ENCODE measurements around the gene VEPH1.

VEPH1 gene

DNA sequence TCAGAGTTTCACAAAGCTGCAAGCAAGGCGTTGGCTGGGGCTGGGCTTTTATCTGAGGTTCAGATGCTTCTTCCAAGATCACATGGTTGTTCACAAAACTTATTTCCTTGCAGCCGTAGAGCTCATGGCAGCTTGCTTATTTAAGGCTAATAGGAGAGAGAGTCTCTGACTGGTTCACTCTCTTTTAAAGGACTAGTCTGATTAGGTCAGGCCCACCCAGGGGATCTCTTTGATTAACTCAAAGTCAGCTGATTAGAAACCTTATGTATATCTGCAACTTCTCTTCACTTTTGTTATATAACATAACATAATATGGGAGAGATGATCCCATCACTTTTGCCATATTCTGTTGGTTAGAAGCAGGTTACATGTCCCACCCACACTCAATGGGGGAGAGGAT is 243.4 kb downstream of the VEPH1 start:
- DNase-seq (ENCODE audit: low read depth), result no peak

DNA sequence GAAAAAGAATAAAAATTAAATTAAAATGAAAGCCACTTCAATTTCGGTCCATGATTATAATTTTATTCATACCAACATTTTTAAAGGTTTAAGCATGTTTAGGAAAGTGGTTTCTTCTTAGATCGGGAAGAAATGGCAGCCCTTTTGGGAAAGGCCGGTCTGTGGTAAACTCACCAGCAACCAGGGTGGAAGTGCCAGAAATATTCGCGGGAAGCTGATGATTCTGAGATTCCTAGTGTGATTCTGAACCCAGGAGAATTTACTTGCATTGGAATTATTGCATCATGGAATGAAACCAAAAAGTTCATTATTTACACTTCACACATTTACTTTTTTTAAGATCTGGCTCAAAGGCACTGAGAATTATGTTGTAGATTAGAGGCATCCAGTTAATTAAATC is 246.1 kb downstream of the VEPH1 start:
- DNase-seq (ENCODE audit: low read depth), result no peak

DNA sequence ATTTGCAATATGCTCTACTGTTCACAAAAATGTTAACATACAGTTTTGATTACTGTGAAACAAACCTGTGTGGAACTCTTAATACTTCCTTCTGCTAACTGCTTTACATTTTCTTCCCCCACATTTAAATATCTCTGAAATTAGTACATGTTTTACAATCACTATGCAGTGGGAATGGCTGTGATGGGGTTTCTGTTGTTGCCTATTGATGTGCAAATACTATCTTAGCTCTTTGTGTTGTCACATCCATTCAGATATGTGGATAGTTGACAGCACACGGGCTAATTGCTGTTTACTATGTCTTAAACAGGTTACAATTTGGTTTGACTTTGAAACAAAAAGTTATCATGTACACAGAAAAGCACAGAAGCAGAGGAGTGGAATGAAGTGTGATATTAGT is 247.4 kb downstream of the VEPH1 start:
- DNase-seq (ENCODE audit: low read depth), result no peak

GRCh38 chr3:157251685-157252084 is 251.5 kb downstream of the VEPH1 start:
- no peak for DNase-seq (ENCODE audit: low read depth)

- no peak for DNase-seq (ENCODE audit: low read depth)
These were observed 253.6 kb downstream of the VEPH1 start for GRCh38 chr3:157249606-157250005.

DNA sequence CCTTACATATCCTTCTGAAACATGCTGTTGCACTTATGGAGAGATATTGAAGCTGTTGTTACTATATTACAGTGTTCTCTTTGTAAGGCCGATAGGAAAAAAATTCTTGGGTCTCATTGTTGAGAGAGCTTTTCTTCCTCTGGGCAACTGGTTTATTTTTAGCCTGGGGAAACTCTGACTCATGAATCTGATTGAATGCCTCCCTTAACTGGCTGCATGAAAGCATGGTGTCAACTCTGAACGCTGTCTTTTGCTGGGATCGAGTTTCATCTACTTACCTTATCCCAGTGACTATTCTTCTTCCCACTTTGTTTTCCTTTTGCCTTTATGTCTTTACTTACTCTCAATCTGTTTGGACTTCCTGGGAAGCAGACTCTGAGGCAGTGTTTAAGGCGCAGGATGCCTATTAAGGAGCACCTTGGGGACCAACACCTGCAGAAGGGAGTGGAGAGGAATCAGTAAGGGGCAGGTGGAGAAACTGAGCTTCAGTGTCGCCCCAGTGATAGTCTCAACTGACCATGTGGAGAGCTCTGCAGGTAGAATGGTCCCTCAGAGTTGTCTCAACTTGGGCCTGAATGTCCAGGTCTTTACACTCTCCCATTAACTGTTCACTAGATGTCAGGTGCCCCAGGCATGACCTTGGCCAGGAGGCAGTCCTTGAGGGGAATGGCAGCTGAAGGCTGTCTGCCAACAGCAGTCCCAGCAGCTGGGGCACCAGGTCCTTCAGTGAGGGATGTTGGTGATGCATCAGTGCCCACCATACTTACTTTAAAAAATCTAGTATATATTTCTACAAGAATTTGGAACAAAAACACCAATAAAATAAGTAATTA is 254.4 kb downstream of the VEPH1 start:
- no peak for DNase-seq (ENCODE audit: low read depth)

DNA sequence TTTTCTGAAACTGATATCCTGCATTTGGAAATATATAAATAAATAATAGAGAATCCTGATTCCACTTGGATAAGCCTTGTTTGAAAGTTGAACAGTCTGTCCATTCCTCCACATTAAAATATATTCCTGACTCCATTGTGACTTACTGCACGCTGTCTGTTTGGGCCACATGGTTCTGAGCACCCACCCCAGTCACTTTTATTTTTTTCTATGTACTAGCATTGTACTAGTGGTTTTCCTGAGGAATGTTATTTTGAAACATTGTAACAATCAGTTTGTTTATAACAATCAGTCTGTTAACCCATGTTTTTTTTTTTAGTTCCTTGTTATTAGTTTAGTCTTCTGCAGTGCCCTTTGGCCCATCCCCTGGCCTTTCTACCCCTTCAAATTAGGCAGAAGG is 255.8 kb downstream of the VEPH1 start:
- DNase-seq (ENCODE audit: low read depth), result no peak

GRCh38 chr3:157242836-157243235 is 260.4 kb downstream of the VEPH1 start:
- no peak for DNase-seq (ENCODE audit: low read depth)

DNA sequence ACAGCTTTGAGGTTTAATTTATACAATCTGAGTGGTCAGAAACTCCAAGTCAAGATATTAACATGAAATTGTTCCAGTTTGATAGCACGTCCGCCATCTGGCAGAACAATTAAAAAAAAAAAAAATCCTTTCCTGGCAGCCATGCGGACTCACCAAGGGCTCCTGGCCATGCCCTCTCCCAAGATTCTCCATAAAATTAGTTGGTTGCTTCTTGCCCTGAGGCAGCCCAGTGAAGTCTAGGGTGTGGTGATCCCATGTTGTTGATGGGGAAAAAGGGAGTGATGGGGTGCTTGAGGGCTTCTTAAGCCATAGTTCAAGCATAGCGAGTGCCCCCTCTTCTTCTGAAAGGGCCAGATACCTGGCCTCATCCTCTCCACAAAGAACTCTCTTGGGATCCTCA is 261.6 kb downstream of the VEPH1 start:
- no peak for DNase-seq (ENCODE audit: low read depth)

DNA sequence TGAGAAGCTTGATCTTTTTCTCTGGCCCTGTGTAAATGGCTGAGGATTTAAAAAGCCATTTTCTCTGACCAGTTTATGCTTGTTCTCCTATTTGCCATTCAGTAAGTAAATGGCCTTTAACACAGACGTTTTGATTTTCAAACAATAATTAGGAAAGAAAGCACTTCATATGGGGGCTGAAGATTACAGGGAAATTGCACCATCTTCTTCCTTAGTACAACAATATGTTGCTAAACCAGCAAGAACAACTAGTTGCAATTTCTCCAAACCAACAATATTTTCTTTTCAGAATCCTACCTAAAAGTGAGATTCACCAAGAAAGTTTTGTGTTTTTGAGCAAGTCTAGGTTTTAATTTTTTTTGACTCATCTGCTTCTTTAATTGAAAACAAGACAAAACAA is 262.8 kb downstream of the VEPH1 start:
- no peak for DNase-seq (ENCODE audit: low read depth)

- peak; percentile 9 for DNase-seq (ENCODE audit: low read depth)
These were observed 264.0 kb downstream of the VEPH1 start for GRCh38 chr3:157239082-157239704.

GRCh38 chr3:157238457-157238856 is 264.8 kb downstream of the VEPH1 start:
- DNase-seq (ENCODE audit: low read depth), result no peak

DNA sequence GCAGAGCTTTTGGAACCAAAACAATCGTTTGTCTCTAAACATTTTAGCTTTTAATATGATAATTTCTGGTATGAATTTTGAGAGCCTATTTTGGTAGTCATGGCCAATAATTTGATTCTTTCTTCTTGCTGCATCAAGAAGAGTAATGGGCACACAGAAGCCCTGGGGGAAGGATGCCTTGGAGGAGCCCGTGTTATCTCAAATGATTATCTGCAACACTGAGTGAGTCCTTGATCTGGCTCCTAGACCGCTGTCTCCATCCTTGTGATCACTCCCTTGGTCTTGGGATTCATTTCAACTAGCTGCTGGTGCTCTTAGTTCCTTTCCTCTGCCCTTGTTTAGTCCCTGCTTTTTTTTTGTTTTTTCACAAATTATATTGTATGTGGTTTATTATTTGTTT is 265.3 kb downstream of the VEPH1 start:
- no peak for DNase-seq (ENCODE audit: low read depth)

- no peak for DNase-seq (ENCODE audit: low read depth)
These were observed 267.9 kb downstream of the VEPH1 start for GRCh38 chr3:157235291-157235690.

DNA sequence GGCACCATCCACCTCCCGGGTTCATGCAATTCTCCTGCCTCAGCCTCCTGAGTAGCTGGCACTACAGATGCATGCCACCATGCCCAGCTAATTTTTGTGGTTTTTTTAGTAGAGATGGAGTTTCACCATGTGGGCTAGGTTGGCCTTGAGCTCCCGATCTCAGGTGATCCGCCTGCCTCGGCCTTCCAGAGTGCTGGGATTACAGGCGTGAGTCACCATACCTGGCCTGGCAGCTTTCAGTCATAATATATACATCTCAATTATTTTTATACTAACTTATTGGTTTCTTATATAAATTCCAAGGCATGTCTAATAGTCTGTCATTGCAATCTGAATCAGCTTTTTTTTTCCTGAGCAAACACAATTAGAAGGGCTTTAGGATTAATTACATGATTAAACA is 269.3 kb downstream of the VEPH1 start:
- no peak for DNase-seq (ENCODE audit: low read depth)

DNA sequence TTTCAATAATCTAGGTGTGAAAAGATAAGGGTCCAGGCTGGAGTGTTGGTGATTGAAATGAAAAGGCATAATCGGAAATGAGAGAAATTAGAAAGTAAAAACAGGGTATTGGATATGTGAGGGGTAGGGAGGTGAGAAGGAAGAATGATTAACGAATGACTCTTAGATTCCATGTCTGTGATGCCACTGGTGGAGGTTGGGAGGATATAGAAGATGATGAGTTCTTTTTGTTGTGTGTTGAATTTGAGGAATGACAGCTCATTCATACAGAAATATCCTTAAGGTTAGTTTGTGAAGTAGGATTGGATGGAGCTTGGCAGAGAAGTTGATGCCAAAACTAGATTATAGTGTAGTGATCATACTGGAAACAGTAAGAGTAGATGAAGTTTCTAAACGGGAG is 271.1 kb downstream of the VEPH1 start:
- no peak for DNase-seq (ENCODE audit: low read depth)

GRCh38 chr3:157231071-157231470 is 272.1 kb downstream of the VEPH1 start:
- DNase-seq (ENCODE audit: low read depth), result no peak

- DNase-seq (ENCODE audit: low read depth), result no peak
These were observed 276.9 kb downstream of the VEPH1 start for GRCh38 chr3:157226173-157226847.

DNA sequence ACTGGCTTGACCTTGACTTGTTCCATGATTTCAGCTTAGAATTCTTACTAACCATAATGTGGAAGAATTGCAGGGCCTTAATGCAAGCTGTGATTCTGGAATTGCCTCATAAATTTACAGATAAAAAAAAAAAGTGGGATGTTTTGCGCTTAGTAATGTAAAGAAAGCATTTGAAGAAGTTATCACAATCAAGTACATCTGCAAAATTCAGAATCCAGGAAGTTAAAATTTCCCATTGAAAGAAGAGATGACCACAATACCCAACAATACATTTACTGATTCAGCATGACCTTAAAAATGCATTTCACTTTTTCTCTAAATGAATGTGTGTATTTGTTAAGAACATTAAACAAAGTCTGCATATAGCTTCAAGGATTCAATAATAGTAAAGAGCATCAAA is 278.2 kb downstream of the VEPH1 start:
- no peak for DNase-seq (ENCODE audit: low read depth)

DNA sequence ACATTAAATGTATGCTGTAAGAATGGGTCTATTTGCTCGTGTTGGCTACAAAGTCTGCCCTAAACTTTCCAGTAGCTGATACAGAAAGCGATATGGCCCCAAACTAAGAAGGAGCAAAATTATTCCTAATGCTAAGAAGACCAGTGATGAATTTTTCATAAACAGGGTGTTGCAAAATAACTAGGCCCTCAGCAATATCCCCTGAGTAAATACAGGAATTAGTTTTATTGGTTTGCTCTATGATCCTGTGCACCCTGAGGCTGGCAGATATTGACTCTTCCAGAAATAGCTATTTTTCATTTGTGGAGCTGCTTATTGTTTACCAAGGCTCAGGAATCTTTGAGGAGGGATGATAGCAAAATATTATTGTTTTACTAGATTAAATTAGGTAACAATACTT is 282.3 kb downstream of the VEPH1 start:
- no peak for DNase-seq (ENCODE audit: low read depth)

DNA sequence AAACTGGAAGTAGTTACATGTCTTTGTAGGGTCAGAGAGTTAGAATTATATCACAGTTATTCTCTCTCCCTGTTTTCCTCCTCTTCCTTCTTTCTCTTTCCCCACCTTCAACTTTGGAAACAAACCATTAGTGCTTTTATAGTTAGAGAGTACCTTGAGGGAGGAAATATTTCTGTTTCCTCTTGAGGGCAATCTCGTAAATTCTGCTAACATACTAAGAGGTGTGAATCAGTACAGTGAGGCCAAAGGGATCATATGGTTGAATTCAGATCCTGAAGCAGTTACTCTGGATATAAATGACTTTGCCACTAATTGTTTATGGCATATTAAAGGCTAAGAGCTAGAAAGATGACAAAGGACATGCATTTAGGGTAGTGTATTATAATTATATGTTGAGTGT is 283.0 kb downstream of the VEPH1 start:
- DNase-seq (ENCODE audit: low read depth), result no peak

DNA sequence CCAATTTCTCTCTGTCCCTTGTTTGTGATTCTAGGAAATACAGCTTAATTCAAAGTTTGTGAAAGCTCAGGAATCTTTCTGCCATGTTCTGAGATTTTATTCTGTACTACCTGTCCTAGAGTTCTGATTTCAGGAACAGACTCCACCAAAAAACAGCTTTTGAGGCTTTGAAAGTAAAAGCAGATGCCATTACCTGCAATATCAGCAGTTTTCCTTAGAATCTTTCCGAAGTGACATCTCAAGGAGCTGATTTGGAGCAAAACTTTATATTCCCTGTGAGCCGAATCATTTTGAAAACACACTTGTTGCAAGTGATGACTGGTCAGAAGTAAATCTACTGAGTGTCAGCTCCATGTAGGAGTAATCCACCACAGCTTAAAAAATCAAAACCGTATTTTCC is 284.0 kb downstream of the VEPH1 start:
- no peak for DNase-seq (ENCODE audit: low read depth)

Data from T-helper 22 cell (primary cell).